ENCODE results near the gene PAK5. TPM values are rescaled to one million over a fixed set of nuclear protein-coding genes. Genes with fewer than 3 reads are reported as not detected.

PAK5 gene
- total RNA-seq, 1 experiment from 2014 or later = not detected

DNA sequence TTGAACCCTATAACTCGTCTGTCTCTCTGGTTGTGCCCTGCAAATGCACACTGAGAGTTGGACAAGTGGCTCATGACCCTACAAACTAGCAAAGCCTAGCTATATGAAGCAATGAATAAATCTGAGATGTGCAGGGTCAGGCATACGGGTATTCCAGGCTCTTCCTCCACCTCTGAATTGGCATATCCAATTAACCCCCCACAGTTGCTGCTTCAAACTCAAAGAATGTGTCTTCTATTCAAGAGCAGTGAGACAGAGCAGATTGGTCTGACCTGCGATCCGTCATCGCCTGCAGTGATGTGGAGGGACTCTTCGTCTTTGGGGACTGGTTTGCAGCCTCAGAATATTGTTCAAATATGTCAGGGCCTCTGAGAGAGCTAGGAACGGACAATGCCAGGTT, 264.7 kb downstream of the PAK5 start:
- H3K4me2 ChIP-seq = no peak overlapping the region
- CTCF ChIA-PET = no interaction called here

GRCh38 chr20:9573335-9574151, 265.3 kb downstream of the PAK5 start:
- H3K4me3 ChIP-seq = no peak overlapping the region
- H4K20me1 ChIP-seq (ENCODE audit: insufficient read depth) = no peaks in the 10 kb centered on the region
- no peak for DNase-seq
- no peaks in the 10 kb centered on the region for H3F3A ChIP-seq (ENCODE audit: insufficient read depth, low read depth)
- H3K27ac ChIP-seq = no peak overlapping the region
- peaks cover 17% of the 10 kb centered on the region for H3K27me3 ChIP-seq (ENCODE audit: insufficient read depth, low read depth)
- no peak for TF ChIP-seq CTCF (conservative IDR thresholded peaks at IDR 0.05)
- TF ChIP-seq EZH2 (IDR thresholded peaks at IDR 0.05; ENCODE audit: low read depth) = no peak
- H3K79me2 ChIP-seq (ENCODE audit: low read depth) = no peaks in the 10 kb centered on the region
- intact Hi-C loops (cut with micrococcal nuclease; ENCODE audit: unreplicated experiment) = no loop called here
- no peaks in the 10 kb centered on the region for H3K9me2 ChIP-seq (ENCODE audit: insufficient read depth)
- H2AFZ ChIP-seq = no peak overlapping the region
- no peak overlapping the region for H3K4me2 ChIP-seq
- ChIA-PET POLR2A (ENCODE audit: unreplicated experiment) (no interaction called here), CTCF (no interaction called here)
- H3K36me3 ChIP-seq (ENCODE audit: low read depth) = no peaks in the 10 kb centered on the region
- H3K4me1 ChIP-seq (replicated peaks; ENCODE audit: insufficient read depth) = no peaks in the 10 kb centered on the region
- no TSS peak for BruUV-seq (replicated peaks)
- H3K9me3 ChIP-seq (ENCODE audit: insufficient read depth, low read depth) = no peaks in the 10 kb centered on the region

More for the DNA sequence above, 264.7 kb downstream of the PAK5 start:
- H4K20me1 ChIP-seq (ENCODE audit: insufficient read depth) = no peaks in the 10 kb centered on the region
- no peaks in the 10 kb centered on the region for H3F3A ChIP-seq (ENCODE audit: insufficient read depth, low read depth)
- intact Hi-C loops (cut with micrococcal nuclease; ENCODE audit: unreplicated experiment) = no loop called here
- H3K4me3 ChIP-seq = no peak overlapping the region
- no peak for DNase-seq
- no TSS peak for BruUV-seq (replicated peaks)
- no peaks in the 10 kb centered on the region for H3K36me3 ChIP-seq (ENCODE audit: low read depth)
- no peak overlapping the region for H2AFZ ChIP-seq
- H3K4me1 ChIP-seq (replicated peaks; ENCODE audit: insufficient read depth) = no peaks in the 10 kb centered on the region
- no peaks in the 10 kb centered on the region for H3K9me2 ChIP-seq (ENCODE audit: insufficient read depth)
- no peaks in the 10 kb centered on the region for H3K9me3 ChIP-seq (ENCODE audit: insufficient read depth, low read depth)
- POLR2A ChIA-PET (ENCODE audit: unreplicated experiment) = no interaction called here
- no peak for TF ChIP-seq CTCF (conservative IDR thresholded peaks at IDR 0.05)
- TF ChIP-seq EZH2 (IDR thresholded peaks at IDR 0.05; ENCODE audit: low read depth) = no peak
- H3K79me2 ChIP-seq (ENCODE audit: low read depth) = no peaks in the 10 kb centered on the region
- no peak overlapping the region for H3K27ac ChIP-seq
- peaks cover 15% of the 10 kb centered on the region for H3K27me3 ChIP-seq (ENCODE audit: insufficient read depth, low read depth)

DNA sequence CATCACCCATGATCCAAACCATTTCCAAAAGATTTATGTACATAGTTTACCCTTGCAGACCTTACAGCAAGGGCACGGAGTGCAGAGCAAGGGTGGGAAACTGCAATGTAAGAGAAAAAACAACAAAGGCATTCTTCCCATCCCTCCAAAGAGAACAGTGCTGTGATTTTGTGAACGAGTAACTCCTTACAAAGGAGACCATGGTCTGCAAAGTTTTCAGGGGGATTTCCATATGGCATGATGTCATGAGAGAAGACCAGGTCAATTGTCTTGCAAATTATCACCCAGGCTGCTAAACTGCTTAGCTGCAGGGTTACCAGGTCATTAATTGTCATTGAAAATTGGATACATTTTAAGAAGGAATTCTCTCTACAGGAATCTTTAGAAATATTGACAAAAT, 266.2 kb downstream of the PAK5 start:
- no peak overlapping the region for H3K4me2 ChIP-seq
- H3K4me1 ChIP-seq (replicated peaks; ENCODE audit: insufficient read depth) = no peaks in the 10 kb centered on the region
- H3K27ac ChIP-seq = no peak overlapping the region
- H3K79me2 ChIP-seq (ENCODE audit: low read depth) = no peaks in the 10 kb centered on the region
- no peaks in the 10 kb centered on the region for H4K20me1 ChIP-seq (ENCODE audit: insufficient read depth)
- no peaks in the 10 kb centered on the region for H3K36me3 ChIP-seq (ENCODE audit: low read depth)
- no TSS peak for BruUV-seq (replicated peaks)
- H3K9me2 ChIP-seq (ENCODE audit: insufficient read depth) = no peaks in the 10 kb centered on the region
- H3F3A ChIP-seq (ENCODE audit: insufficient read depth, low read depth) = no peaks in the 10 kb centered on the region
- H3K9me3 ChIP-seq (ENCODE audit: insufficient read depth, low read depth) = no peaks in the 10 kb centered on the region
- CTCF ChIA-PET = no interaction called here
- no peak overlapping the region for H2AFZ ChIP-seq
- POLR2A ChIA-PET (ENCODE audit: unreplicated experiment) = no interaction called here
- peaks cover 17% of the 10 kb centered on the region for H3K27me3 ChIP-seq (ENCODE audit: insufficient read depth, low read depth)
- no peak overlapping the region for H3K4me3 ChIP-seq
- no peak for DNase-seq
- intact Hi-C loops (cut with micrococcal nuclease; ENCODE audit: unreplicated experiment) = no loop called here
- TF ChIP-seq CTCF (conservative IDR thresholded peaks at IDR 0.05) (no peak), EZH2 (IDR thresholded peaks at IDR 0.05; ENCODE audit: low read depth) (no peak)

All from PC-9 (cell line).